OCI-LY7 (cell line): ENCODE data around the gene ANKRD33B.

Source experiments
- EZH2phosphoT487 ChIP-seq: fragments of 200-600 bp; sonication (generic); IDR thresholded peaks from 2 replicates; pipeline ENCODE4 v1.6.1; 2018; ENCODE audit warnings: low read depth, borderline replicate concordance, mild to moderate bottlenecking, mixed run types, antibody characterized with exemption, low read length, moderate library complexity, mixed read lengths
- TF ChIP-seq, protein P1 (sequence below): fragments of 200-600 bp; sonication (generic); conservative IDR thresholded peaks from 2 replicates; pipeline ENCODE4 v1.5.1; 2014; ENCODE audit warnings: mild to moderate bottlenecking, antibody characterized with exemption, low read length, moderate library complexity, mixed read lengths

DNA sequence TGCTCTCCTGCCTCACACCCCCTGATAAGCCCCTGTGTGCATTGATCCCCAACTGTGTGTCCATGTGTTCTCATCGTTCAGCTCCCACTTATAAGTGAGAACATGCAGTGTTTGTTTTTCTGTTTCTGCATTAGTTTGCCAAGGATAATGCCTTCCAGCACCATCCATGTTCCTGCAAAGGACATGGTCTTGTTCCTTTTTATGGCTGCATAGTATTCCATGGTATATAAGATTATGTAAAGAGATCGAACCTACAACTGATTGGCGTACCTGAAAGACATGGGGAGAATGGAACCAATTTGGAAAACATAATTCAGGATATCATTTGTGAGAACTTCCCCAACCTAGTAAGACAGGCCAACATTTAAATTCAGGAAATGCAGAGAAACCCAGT lies 32.4 kb downstream of the ANKRD33B start:
- no peak for TF ChIP-seq EZH2phosphoT487
- TF ChIP-seq, protein P1, sequence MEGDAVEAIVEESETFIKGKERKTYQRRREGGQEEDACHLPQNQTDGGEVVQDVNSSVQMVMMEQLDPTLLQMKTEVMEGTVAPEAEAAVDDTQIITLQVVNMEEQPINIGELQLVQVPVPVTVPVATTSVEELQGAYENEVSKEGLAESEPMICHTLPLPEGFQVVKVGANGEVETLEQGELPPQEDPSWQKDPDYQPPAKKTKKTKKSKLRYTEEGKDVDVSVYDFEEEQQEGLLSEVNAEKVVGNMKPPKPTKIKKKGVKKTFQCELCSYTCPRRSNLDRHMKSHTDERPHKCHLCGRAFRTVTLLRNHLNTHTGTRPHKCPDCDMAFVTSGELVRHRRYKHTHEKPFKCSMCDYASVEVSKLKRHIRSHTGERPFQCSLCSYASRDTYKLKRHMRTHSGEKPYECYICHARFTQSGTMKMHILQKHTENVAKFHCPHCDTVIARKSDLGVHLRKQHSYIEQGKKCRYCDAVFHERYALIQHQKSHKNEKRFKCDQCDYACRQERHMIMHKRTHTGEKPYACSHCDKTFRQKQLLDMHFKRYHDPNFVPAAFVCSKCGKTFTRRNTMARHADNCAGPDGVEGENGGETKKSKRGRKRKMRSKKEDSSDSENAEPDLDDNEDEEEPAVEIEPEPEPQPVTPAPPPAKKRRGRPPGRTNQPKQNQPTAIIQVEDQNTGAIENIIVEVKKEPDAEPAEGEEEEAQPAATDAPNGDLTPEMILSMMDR = no peak
